ENCODE data around the gene NOM1. TPM values are rescaled to one million over a fixed set of nuclear protein-coding genes. Genes with fewer than 3 reads are reported as not detected.

NOM1 gene
- total RNA-seq, 1 donor, result 11.6 TPM

DNA sequence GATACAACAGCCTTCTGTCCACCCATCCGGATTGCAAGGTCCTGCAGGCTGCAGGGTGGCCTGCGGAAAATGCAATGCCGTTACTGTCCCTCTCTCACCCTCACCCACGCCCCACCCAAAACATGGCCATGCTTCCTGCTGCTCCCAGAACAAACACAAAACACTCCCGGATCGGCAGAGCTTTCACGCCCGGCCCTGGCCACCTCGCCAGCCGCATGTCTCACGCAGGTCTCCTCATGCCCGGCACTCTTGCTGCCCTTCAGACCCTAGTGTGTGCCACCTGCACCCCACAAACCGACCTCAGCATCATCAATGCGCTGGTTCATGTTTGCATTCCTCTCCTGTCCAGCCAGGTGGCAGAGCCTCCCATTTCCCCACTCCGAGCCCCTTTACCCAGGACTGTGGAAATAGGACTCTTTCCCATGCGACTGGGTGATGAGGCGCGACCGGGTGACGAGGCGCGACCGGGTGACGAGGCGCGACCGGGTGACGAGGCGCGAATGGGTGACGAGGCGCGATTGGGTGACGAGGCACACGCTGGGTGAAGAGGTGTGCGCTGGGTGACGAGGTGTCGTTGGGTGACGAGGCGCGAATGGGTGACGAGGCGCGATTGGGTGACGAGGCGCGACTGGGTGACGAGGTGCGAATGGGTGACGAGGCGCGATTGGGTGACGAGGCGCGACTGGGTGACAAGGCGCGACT, 8.9 kb upstream of the NOM1 start:
- Histone ChIP-seq H3K27me3 (ENCODE audit: insufficient read depth, low read length) (peaks cover 23% of the 10 kb centered on the region), H3K79me2 (ENCODE audit: insufficient read depth, low read length) (no peaks in the 10 kb centered on the region), H3K27ac (ENCODE audit: low read depth, low read length) (no peak overlapping the region), H2AFZ (ENCODE audit: low read length) (no peak overlapping the region), H3K4me3 (ENCODE audit: insufficient read depth, low read length) (no peak overlapping the region), H3K36me3 (ENCODE audit: insufficient read depth, low read length) (no peaks in the 10 kb centered on the region), H4K20me1 (ENCODE audit: insufficient read depth, low read length) (no peaks in the 10 kb centered on the region), H3K9me3 (ENCODE audit: low read depth, low read length) (no peaks in the 10 kb centered on the region), H3K4me1 (ENCODE audit: insufficient read depth, low read length) (no peaks in the 10 kb centered on the region), H3K4me2 (ENCODE audit: insufficient read depth, low read length) (no peak overlapping the region)
- TF ChIP-seq, protein P1, sequence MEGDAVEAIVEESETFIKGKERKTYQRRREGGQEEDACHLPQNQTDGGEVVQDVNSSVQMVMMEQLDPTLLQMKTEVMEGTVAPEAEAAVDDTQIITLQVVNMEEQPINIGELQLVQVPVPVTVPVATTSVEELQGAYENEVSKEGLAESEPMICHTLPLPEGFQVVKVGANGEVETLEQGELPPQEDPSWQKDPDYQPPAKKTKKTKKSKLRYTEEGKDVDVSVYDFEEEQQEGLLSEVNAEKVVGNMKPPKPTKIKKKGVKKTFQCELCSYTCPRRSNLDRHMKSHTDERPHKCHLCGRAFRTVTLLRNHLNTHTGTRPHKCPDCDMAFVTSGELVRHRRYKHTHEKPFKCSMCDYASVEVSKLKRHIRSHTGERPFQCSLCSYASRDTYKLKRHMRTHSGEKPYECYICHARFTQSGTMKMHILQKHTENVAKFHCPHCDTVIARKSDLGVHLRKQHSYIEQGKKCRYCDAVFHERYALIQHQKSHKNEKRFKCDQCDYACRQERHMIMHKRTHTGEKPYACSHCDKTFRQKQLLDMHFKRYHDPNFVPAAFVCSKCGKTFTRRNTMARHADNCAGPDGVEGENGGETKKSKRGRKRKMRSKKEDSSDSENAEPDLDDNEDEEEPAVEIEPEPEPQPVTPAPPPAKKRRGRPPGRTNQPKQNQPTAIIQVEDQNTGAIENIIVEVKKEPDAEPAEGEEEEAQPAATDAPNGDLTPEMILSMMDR (IDR thresholded peaks at IDR 0.05; ENCODE audit: extremely low read depth, low read depth, low read length), result no peak
- peak; percentile 37 for DNase-seq (ENCODE audit: insufficient read length, low spot score, missing footprints)

DNA sequence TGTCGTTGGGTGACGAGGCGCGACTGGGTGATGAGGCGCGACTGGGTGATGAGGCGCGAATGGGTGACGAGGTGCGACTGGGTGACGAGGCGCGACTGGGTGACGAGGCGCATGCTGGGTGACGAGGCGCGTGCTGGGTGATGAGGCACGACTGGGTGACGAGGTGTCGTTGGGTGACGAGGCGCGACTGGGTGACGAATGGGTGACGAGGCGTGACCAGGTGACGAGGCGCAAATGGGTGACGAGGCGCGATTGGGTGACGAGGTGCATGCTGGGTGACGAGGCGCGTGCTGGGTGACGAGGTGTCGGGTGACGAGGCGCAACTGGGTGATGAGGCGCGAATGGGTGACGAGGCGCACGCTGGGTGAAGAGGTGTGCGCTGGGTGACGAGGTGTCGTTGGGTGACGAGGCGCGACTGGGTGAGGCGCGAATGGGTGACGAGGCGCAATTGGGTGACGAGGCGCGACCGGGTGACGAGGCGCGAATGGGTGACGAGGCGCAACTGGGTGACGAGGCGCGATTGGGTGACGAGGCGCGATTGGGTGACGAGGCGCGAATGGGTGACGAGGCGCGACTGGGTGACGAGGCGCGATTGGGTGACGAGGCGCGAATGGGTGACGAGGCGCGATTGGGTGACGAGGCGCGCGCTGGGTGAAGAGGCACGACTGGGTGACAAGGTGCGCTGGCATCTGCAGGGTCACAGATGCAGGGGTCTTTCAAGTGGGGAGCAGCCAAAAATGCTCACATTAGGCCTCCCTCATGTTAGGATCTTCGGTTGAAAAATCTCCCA, 7.9 kb upstream of the NOM1 start:
- H4K20me1 ChIP-seq (ENCODE audit: insufficient read depth, low read length), result no peaks in the 10 kb centered on the region
- TF ChIP-seq, protein P1 (IDR thresholded peaks at IDR 0.05; ENCODE audit: extremely low read depth, low read depth, low read length), result no peak
- H3K36me3 ChIP-seq (ENCODE audit: insufficient read depth, low read length), result no peaks in the 10 kb centered on the region
- H3K4me3 ChIP-seq (ENCODE audit: insufficient read depth, low read length), result no peak overlapping the region
- peak; percentile 47 for DNase-seq (ENCODE audit: insufficient read length, low spot score, missing footprints)
- no peaks in the 10 kb centered on the region for H3K79me2 ChIP-seq (ENCODE audit: insufficient read depth, low read length)
- no peak overlapping the region for H3K4me2 ChIP-seq (ENCODE audit: insufficient read depth, low read length)
- H3K4me1 ChIP-seq (ENCODE audit: insufficient read depth, low read length), result no peaks in the 10 kb centered on the region
- no peaks in the 10 kb centered on the region for H3K9me3 ChIP-seq (ENCODE audit: low read depth, low read length)
- H2AFZ ChIP-seq (ENCODE audit: low read length), result no peak overlapping the region
- H3K27me3 ChIP-seq (ENCODE audit: insufficient read depth, low read length), result peaks cover 23% of the 10 kb centered on the region
- H3K27ac ChIP-seq (ENCODE audit: low read depth, low read length), result no peak overlapping the region

DNA sequence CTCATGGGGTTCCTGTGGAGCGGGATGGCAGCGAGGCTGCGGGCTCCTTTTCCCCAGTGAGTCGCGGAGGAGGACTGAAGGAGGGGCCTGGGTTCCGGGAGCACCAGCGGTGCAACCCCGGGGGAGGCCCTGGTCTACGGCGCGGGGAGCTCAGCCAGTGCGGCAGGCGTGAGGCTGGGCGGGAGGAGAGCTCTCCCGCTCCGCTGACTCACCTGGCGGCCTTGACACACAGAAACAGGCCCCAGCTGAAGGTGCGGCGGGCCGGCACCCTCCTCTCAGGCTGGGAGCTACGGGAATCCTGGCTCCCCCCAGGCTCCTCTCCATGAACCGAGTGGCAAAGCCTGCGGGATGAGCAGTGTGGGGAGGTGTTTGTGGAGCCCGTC, 6.8 kb upstream of the NOM1 start:
- Histone ChIP-seq H3K27ac (ENCODE audit: low read depth, low read length) (no peak overlapping the region), H3K4me2 (ENCODE audit: insufficient read depth, low read length) (no peak overlapping the region), H3K4me1 (ENCODE audit: insufficient read depth, low read length) (no peaks in the 10 kb centered on the region), H2AFZ (ENCODE audit: low read length) (peak overlapping the region; percentile 47), H3K4me3 (ENCODE audit: insufficient read depth, low read length) (no peak overlapping the region), H4K20me1 (ENCODE audit: insufficient read depth, low read length) (no peaks in the 10 kb centered on the region), H3K36me3 (ENCODE audit: insufficient read depth, low read length) (no peaks in the 10 kb centered on the region), H3K9me3 (ENCODE audit: low read depth, low read length) (no peaks in the 10 kb centered on the region), H3K27me3 (ENCODE audit: insufficient read depth, low read length) (peaks cover 23% of the 10 kb centered on the region), H3K79me2 (ENCODE audit: insufficient read depth, low read length) (no peaks in the 10 kb centered on the region)
- TF ChIP-seq, protein P1 (IDR thresholded peaks at IDR 0.05; ENCODE audit: extremely low read depth, low read depth, low read length), result no peak
- DNase-seq (ENCODE audit: insufficient read length, low spot score, missing footprints), result peak; percentile 75
